MM.1S (cell line): ENCODE results near the gene HBP1.

ENCODE experiments used
- DNase-seq: peaks from one replicate; pipeline ENCODE4 v3.0.0-alpha.2; 2015
- H2AFZ ChIP-seq: fragments of 300-600 bp; sonication (generic); 2 replicates; pipeline ENCODE4 v1.6.0; 2016; ENCODE audit warnings: antibody characterized with exemption, low read length
- H3F3A ChIP-seq: fragments of 300-600 bp; sonication (generic); 2 replicates; pipeline ENCODE4 v1.6.1; 2016; ENCODE audit warnings: mild to moderate bottlenecking, antibody characterized with exemption, low read length, moderate library complexity, mixed read lengths; ENCODE audit not compliant: insufficient read depth
- H3K27ac ChIP-seq: fragments of 300-600 bp; sonication (generic); 2 replicates; pipeline ENCODE4 v1.5.1; 2016; ENCODE audit warnings: mild to moderate bottlenecking, low read length
- H3K27me3 ChIP-seq: fragments of 300-600 bp; sonication (generic); replicated peaks from 2 replicates; pipeline ENCODE4 v1.6.0; 2016; ENCODE audit warnings: low read length; ENCODE audit not compliant: insufficient read depth
- H3K36me3 ChIP-seq: fragments of 300-600 bp; sonication (generic); replicated peaks from 2 replicates; pipeline ENCODE4 v1.6.1; 2016; ENCODE audit warnings: mild to moderate bottlenecking, low read length, mixed read lengths; ENCODE audit not compliant: insufficient read depth
- H3K4me1 ChIP-seq: fragments of 300-600 bp; sonication (generic); 2 replicates; pipeline ENCODE4 v1.6.1; 2016; ENCODE audit warnings: low read length, mixed read lengths
- H3K4me2 ChIP-seq: fragments of 300-600 bp; sonication (generic); 2 replicates; pipeline ENCODE4 v1.6.0; 2016; ENCODE audit warnings: low read depth, low read length
- H3K4me3 ChIP-seq: fragments of 300-600 bp; sonication (generic); 2 replicates; pipeline ENCODE4 v1.5.1; 2016; ENCODE audit warnings: low read length, mixed read lengths
- H3K79me2 ChIP-seq: fragments of 300-600 bp; sonication (generic); 2 replicates; pipeline ENCODE4 v1.6.1; 2016; ENCODE audit warnings: mixed run types, low read length, mixed read lengths
- H3K9ac ChIP-seq: fragments of 300-600 bp; sonication (generic); 2 replicates; pipeline ENCODE4 v1.6.1; 2016; ENCODE audit warnings: low read length, mixed read lengths
- H3K9me2 ChIP-seq: fragments of 300-600 bp; sonication (generic); replicated peaks from 2 replicates; pipeline ENCODE4 v1.6.1; 2016; ENCODE audit warnings: mild to moderate bottlenecking, low read length, mixed read lengths; ENCODE audit not compliant: insufficient read depth
- H3K9me3 ChIP-seq: fragments of 300-600 bp; sonication (generic); replicated peaks from 2 replicates; pipeline ENCODE4 v1.6.1; 2016; ENCODE audit warnings: mild to moderate bottlenecking, low read length, mixed read lengths; ENCODE audit not compliant: insufficient read depth
- H4K20me1 ChIP-seq: fragments of 300-600 bp; sonication (generic); 2 replicates; pipeline ENCODE4 v1.6.1; 2016; ENCODE audit warnings: mild to moderate bottlenecking, low read length, moderate library complexity, mixed read lengths; ENCODE audit not compliant: insufficient read depth
- EZH2 ChIP-seq: fragments of 300-600 bp; sonication (generic); optimal IDR thresholded peaks from 2 replicates; pipeline ENCODE3; 2017; ENCODE audit warnings: low read depth, mild to moderate bottlenecking, antibody characterized with exemption, low read length, mixed read lengths
- EZH2phosphoT487 ChIP-seq: fragments of 300-600 bp; sonication (generic); IDR thresholded peaks from 2 replicates; pipeline ENCODE4 v1.6.1; 2018; ENCODE audit warnings: antibody characterized with exemption, low read length
- TF ChIP-seq, protein P1 (sequence below): fragments of 300-600 bp; sonication (generic); IDR thresholded peaks from 2 replicates; pipeline ENCODE4 v1.5.1; 2016; ENCODE audit warnings: antibody characterized with exemption, low read length, mixed read lengths

Gene HBP1

DNA sequence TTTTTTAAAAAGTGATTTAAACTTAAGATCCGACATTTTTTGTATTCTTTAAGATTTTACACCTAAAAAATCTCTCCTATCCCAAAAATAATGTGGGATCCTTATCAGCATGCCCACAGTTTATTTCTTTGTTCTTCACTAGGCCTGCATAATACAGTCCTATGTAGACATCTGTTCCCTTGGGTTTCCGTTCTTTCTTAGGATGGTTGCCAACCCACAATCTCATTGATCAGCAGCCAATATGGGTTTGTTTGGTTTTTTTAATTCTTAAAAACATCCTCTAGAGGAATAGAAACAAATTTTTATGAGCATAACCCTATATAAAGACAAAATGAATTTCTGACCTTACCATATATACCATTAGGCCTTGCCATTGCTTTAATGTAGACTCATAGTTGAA is 8.4 kb upstream of the HBP1 start:
- H2AFZ ChIP-seq: no peak overlapping the region
- no peaks in the 10 kb centered on the region for H3K27me3 ChIP-seq
- no peaks in the 10 kb centered on the region for H3K79me2 ChIP-seq
- H3K9me3 ChIP-seq: no peaks in the 10 kb centered on the region
- no peaks in the 10 kb centered on the region for H3F3A ChIP-seq
- H3K9ac ChIP-seq: no peak overlapping the region
- H3K4me1 ChIP-seq: no peaks in the 10 kb centered on the region
- H3K4me2 ChIP-seq: no peak overlapping the region
- H3K27ac ChIP-seq: no peak overlapping the region
- no peak overlapping the region for H3K4me3 ChIP-seq
- TF ChIP-seq EZH2phosphoT487: no peak
- TF ChIP-seq EZH2: no peak
- TF ChIP-seq, protein P1, sequence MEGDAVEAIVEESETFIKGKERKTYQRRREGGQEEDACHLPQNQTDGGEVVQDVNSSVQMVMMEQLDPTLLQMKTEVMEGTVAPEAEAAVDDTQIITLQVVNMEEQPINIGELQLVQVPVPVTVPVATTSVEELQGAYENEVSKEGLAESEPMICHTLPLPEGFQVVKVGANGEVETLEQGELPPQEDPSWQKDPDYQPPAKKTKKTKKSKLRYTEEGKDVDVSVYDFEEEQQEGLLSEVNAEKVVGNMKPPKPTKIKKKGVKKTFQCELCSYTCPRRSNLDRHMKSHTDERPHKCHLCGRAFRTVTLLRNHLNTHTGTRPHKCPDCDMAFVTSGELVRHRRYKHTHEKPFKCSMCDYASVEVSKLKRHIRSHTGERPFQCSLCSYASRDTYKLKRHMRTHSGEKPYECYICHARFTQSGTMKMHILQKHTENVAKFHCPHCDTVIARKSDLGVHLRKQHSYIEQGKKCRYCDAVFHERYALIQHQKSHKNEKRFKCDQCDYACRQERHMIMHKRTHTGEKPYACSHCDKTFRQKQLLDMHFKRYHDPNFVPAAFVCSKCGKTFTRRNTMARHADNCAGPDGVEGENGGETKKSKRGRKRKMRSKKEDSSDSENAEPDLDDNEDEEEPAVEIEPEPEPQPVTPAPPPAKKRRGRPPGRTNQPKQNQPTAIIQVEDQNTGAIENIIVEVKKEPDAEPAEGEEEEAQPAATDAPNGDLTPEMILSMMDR: no peak
- no peak for DNase-seq
- no peaks in the 10 kb centered on the region for H4K20me1 ChIP-seq
- H3K36me3 ChIP-seq: no peaks in the 10 kb centered on the region
- H3K9me2 ChIP-seq: no peaks in the 10 kb centered on the region

DNA sequence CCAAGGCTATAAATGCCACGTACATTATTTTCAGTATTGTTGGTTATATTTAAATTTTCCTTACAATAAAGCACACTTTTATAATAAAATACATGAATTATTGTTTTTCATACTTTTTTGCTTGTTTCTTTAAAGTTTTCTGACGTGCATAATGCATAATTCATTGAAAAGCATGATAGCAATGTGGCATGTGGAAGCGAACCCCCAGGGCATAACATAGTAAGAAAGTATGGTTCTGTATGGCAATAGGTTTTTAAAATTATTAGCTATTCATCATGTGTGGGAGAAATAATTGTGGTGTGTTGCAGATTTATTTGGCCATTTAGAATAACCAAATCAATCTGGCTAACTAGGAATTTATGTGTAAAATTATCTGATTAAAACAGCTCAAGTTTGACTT is 7.4 kb upstream of the HBP1 start:
- TF ChIP-seq EZH2phosphoT487 (no peak), EZH2 (no peak)
- TF ChIP-seq, protein P1: no peak
- H2AFZ ChIP-seq: no peak overlapping the region
- no peaks in the 10 kb centered on the region for H3K9me2 ChIP-seq
- no peaks in the 10 kb centered on the region for H4K20me1 ChIP-seq
- no peaks in the 10 kb centered on the region for H3K79me2 ChIP-seq
- H3K9ac ChIP-seq: no peak overlapping the region
- no peaks in the 10 kb centered on the region for H3K27me3 ChIP-seq
- H3K4me2 ChIP-seq: no peak overlapping the region
- H3K9me3 ChIP-seq: no peaks in the 10 kb centered on the region
- H3K4me3 ChIP-seq: no peak overlapping the region
- H3F3A ChIP-seq: no peaks in the 10 kb centered on the region
- no peak for DNase-seq
- no peaks in the 10 kb centered on the region for H3K36me3 ChIP-seq
- no peak overlapping the region for H3K27ac ChIP-seq
- H3K4me1 ChIP-seq: no peaks in the 10 kb centered on the region

DNA sequence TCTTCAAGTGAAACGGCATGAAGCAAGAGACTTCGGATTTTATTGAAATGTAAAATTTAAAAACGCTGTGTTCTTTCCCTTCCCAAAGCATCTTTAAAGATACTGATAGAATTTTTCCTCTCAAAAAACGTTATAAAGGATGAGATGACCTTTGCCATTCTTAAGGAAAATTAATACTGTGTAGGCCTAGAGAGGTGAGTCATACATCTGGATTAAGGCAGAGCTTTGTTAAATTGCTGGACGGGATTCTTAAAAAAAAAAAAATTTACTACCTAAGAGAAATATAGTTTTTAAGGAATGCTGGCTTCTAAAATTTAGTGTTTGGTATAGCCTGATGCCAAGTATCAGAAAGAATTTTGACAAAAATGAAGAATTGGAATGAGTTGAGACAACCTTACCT is 6.3 kb upstream of the HBP1 start:
- Histone ChIP-seq H3K4me2 (no peak overlapping the region), H3K27me3 (no peaks in the 10 kb centered on the region), H3K36me3 (no peaks in the 10 kb centered on the region), H3K4me1 (no peaks in the 10 kb centered on the region), H4K20me1 (no peaks in the 10 kb centered on the region), H3K9me2 (no peaks in the 10 kb centered on the region), H3K9ac (no peak overlapping the region), H3F3A (peaks cover 4% of the 10 kb centered on the region), H3K4me3 (no peak overlapping the region), H3K27ac (no peak overlapping the region), H3K9me3 (no peaks in the 10 kb centered on the region), H3K79me2 (no peaks in the 10 kb centered on the region), H2AFZ (no peak overlapping the region)
- TF ChIP-seq EZH2phosphoT487: no peak
- TF ChIP-seq, protein P1: no peak
- TF ChIP-seq EZH2: no peak
- DNase-seq: no peak
